Fibroblast of lung (primary cell): ENCODE data around the gene PPRC1.

Experiments
- CTCF ChIP-seq, 2 donors: IDR thresholded peaks in 1 of 2; conservative IDR thresholded peaks in 1 of 2; 1 replicate in 1 of 2; 2 replicates in 1 of 2; pipeline ENCODE4 v1.5.1; 2011 to 2012; ENCODE audit warnings: low read length in 2 of 2, control low read depth in 1 of 2, inconsistent platforms in 1 of 2, low read depth in 1 of 2, mild to moderate bottlenecking in 1 of 2
- EZH2 ChIP-seq: IDR thresholded peaks from 2 replicates; pipeline ENCODE4 v1.5.1; 2012; ENCODE audit warnings: low read length, control low read depth, mild to moderate bottlenecking; ENCODE audit errors: missing control alignments

DNA sequence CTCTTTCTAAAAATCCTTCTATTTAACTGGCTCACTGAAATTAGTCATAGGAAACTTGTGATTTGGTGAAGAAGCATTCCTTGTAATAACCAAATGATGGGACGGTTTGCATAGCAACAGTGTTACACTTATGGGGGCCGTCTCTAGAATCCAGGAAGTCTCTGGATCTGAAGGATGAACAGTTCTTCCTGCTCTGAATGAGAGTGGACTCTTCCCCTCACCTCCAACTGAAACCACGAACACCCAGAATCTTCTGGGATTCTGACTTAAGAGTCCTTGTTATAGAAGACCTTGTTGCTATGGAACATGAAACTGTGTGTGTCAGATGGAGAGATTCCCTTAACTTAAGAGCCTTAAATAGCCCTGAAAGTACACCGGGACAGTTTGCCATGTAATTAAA is 42.6 kb downstream of the PPRC1 start:
- TF ChIP-seq CTCF (conservative IDR thresholded peaks at IDR 0.05 in 1 of 2, IDR thresholded peaks at IDR 0.05 in 1 of 2; ENCODE audit: low read depth in 1 of 2, low read length in 2 of 2): no peak
- no peak for TF ChIP-seq EZH2
